Epithelial cell of proximal tubule (primary cell): ENCODE measurements around the gene FERMT2. TPM values are rescaled to one million over a fixed set of nuclear protein-coding genes. Genes with fewer than 3 reads are reported as not detected.
A peak's percentile ranks its signal among the peaks of the same experiment; 100 is the strongest.
"Not testable (repeated sequence)": the region's sequence is repeated elsewhere in the genome, so short reads cannot be mapped to it uniquely, and the experiment has no call there.

Source experiments
- DNase-seq: peaks from one replicate; pipeline ENCODE4 v3.0.0-alpha.2; 2011; ENCODE audit warnings: low read depth
- H3K4me3 ChIP-seq: 2 replicates; pipeline ENCODE4 v1.5.1; 2011; ENCODE audit warnings: low read depth, mild to moderate bottlenecking, low read length
- CTCF ChIP-seq: conservative IDR thresholded peaks from 2 replicates; pipeline ENCODE4 v1.5.1; 2012; ENCODE audit warnings: low read depth, mild to moderate bottlenecking, low read length
- total RNA-seq: library from RNA; depleted of rRNA; stranded (reverse); fragments of >200 nt; gene quantifications from 2 replicates; pipeline ENCODE4 v1.2.3, GENCODE V29; 2015

Gene FERMT2
- total RNA-seq, 1 donor from 2014 or later, result 60.1 TPM

- DNase-seq, result no peak
- no peak overlapping the region for H3K4me3 ChIP-seq
- TF ChIP-seq CTCF, result no peak
These were observed 16.1 kb downstream of the FERMT2 start for GRCh38 chr14:52934762-52935161.

GRCh38 chr14:52929192-52929807 is 21.6 kb downstream of the FERMT2 start:
- no peak overlapping the region for H3K4me3 ChIP-seq
- no peak for TF ChIP-seq CTCF

GRCh38 chr14:52926953-52927352 is 23.9 kb downstream of the FERMT2 start:
- no peak for DNase-seq
- H3K4me3 ChIP-seq, result no peak overlapping the region
- no peak for TF ChIP-seq CTCF

More at GRCh38 chr14:52929192-52929807, 21.6 kb downstream of the FERMT2 start:
- DNase-seq, result no peak

- peak; percentile 54 for TF ChIP-seq CTCF
- no peak for DNase-seq
These were observed 26.8 kb downstream of the FERMT2 start for GRCh38 chr14:52923902-52924575.

GRCh38 chr14:52922656-52923055 is 28.2 kb downstream of the FERMT2 start:
- peak; percentile 63 for DNase-seq
- no peak for TF ChIP-seq CTCF
- no peak overlapping the region for H3K4me3 ChIP-seq

More at GRCh38 chr14:52923902-52924575, 26.8 kb downstream of the FERMT2 start:
- no peak overlapping the region for H3K4me3 ChIP-seq

- no peak for DNase-seq
- no peak for TF ChIP-seq CTCF
- H3K4me3 ChIP-seq, result no peak overlapping the region
These were observed 28.8 kb downstream of the FERMT2 start for GRCh38 chr14:52922059-52922458.

- not testable (repeated sequence) for DNase-seq, H3K4me3 ChIP-seq
These were observed 30.4 kb downstream of the FERMT2 start for GRCh38 chr14:52920411-52920810.
